Fibroblast of gingiva (primary cell): ENCODE measurements around the gene SLC29A1.

Experiments used
- DNase-seq: peaks from one replicate; pipeline ENCODE4 v3.0.0-alpha.2; 2011; ENCODE audit warnings: low read depth

The SLC29A1 gene

DNA sequence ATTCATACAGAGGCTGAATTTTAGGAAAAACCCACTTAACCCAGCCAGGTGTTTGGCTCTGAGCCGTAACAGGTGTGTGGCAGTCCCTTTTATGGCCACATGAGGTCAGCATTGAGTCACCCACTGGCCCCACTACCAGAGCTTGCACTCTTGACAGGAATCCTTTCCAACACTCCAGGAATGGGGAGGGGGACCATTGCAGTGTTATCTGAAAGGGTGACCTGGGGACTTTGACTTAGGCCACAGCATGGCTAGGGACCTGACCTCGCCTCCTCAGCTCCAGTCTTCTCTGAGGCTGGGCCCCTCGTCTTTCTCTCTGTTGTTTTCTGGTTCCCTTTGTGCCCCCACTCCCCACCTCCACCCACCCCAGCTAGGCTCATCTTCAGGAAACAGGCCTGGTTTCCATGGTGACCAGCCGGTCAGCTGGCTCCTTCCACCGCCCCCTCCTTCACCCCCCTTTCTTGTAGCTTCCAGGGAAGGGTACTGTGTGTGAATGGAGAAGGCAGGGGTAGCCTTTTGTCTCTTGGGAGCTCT, 44.8 kb downstream of the SLC29A1 start:
- DNase-seq = no peak

DNA sequence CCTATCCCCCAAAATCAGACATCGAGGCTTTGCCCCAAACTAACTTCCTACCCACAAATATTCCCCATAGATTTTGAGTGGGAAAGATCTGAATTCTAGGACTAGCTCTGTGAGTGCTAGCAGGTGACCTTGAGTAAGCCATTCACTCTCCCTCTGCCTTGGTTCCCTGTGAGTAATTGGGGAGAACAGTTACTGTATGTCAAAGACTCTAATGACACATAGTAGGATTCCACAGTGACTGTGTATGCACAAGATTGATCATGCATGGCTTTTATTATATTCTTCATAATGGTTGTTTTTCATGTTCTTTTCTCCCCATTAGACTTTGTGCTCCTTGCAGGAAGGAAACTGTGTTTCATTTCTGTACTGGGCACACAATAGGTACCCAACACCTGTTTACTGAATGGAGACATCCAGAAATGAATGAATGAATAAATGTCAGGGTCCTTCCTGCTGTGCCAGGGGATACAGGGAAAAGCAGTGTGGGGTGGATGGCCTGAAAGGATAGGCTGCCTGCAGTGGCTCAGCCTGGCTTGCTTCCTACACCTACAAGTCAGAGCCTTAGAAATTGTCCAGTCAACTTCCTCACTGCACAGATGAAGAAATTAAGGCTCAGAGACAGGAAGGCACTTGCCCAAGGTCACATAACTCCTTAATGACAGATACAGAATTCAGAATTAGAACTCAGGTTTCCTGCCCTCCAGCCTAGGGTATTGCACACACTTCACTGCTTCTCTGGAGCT, 46.0 kb downstream of the SLC29A1 start:
- no peak for DNase-seq

DNA sequence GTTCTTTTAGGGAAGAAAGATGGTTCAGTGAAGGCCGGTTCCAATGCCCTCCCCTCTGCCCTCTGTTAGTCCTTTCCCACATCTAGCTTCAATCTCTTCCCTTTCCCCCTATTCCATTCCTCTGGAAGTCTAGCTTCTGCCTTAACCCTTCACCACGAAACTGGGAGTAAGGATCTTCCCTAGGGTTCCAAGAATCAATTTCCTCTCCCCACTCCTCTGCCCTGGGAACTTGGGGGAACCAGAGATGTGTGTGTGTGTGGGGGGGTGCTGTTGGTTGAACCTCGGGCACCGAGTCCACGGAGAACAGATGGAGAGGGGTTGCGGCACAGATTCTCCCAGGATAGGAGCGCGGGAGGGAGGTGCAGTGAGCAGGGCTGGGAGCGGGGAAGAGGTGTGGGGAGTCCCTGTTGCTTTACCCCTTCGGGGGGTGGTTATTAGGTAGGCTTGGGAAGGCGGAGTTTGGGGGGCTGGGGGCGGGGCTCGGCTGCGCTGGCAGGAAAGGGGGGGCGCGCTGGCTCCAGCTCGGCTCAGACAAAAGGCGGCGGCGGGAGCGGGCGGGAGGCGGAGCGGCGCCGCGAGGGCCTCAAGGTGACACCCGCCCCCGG, 46.6 kb downstream of the SLC29A1 start, which contains the start of gene TMEM151B:
TMEM151B (plus strand) TSS at position 530 of the 605 bp plus-strand sequence. CDS start 293 bp downstream, outside the sequence.
- DNase-seq = no peak

DNA sequence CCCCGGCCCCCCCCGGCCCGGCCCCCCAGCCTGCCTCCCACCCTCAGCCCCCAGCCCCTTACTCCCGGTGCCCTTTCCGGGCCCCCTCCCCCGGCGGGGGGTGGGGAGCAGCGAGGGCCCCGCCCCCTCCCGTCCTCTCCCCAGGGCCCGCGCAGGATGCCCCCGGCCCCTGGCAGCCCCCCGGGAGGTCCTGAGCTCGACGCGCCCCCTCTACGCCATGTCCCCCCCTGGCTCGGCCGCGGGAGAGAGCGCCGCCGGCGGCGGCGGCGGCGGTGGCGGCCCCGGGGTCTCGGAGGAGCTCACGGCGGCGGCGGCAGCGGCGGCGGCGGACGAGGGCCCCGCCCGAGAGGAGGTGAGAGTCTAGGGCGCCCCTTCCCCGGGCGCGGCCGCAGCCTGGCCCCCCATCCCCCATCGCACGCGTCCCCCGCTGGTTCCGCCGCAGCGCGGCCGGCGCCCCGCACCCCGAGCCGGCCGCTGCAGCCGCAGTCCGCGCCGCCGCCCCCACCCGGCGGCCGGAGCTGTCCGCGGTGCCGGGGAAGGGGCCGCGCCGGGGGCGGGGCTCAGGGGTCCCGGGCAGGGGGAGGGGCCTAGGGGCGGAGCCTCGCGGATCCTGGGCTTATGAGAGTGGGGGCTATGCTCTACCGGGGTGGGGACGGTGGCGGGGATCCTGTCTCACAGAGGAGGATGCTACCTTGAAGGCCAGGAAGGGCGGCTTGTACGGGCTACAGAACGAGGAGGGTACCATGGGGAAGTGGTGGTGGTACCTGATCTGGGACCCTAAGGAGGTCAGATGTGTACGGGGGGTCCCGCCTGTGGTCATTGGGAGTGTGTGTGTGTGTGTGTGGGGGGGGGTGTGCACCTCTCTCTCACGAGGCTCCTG, 47.4 kb downstream of the SLC29A1 start:
- DNase-seq = no peak

DNA sequence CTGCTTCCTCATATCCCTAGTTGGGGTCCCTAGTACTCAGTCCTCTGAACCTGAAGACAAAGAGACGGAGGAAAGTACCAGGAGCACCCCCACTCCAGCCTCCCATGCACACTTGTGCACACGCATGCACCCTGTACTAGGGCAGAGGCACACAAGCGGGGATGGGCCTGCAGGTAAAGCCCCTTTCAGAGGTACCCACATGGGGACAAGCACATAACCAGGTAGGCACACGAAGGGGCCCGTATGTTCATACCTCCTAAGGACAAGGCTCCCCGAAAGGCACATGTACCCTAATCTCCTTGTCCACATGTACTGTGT, 48.0 kb downstream of the SLC29A1 start:
- DNase-seq = no peak

DNA sequence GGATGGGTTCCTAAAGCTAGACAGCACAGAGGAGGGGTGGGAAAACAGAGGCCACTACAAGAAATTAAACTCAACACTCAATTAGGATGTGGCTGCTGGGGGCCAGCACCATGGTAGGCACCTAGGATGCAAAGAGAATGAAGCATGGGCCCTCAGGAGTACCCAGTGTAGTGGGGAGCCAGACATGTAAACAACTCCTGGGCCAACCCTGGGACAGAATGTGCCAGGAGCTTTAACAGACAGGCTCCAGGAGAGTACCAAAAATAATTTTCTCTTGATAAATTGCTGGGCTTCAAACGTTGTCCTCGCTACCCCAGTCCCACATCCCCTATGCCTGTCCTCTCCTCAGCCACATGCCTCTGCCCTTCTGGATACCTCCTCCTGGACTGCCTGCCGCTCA, 48.5 kb downstream of the SLC29A1 start:
- no peak for DNase-seq

DNA sequence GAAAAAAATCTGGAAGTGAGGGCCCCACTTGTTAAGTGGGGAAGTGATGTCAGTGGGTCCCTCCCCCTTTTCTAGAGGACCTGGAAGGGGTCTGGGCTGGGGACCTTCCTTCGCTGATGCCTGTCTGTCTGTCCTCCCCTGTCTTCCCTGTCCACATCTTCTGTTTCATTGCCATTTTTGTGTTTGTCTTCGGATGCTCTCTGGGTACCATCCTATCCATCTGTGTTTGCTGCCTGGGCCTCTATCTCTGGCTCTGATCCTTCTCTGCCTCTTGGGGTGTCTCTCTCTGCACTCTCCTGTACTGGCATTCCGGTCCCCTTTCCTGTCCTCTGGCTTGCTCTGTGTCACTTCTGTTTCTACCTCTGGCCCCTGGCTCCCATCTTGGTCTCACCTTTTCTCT, 49.1 kb downstream of the SLC29A1 start:
- no peak for DNase-seq

DNA sequence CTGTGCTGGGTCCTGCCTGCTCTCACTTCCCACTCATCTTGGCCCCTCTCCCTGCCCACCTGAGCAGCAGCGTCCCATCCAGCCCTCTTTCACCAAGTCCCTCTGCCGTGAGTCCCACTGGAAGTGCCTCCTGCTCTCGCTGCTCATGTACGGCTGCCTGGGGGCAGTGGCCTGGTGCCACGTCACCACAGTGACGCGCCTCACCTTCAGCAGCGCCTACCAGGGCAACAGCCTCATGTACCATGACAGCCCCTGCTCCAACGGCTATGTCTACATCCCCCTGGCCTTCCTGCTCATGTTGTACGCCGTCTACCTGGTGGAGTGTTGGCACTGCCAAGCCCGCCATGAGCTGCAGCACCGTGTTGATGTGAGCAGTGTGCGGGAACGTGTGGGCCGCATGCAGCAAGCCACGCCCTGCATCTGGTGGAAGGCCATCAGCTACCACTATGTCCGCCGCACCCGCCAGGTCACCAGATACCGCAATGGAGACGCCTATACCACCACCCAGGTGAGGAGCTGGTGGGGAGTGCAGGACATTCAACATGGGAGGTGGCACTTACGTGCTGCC, 49.7 kb downstream of the SLC29A1 start:
- no peak for DNase-seq

DNA sequence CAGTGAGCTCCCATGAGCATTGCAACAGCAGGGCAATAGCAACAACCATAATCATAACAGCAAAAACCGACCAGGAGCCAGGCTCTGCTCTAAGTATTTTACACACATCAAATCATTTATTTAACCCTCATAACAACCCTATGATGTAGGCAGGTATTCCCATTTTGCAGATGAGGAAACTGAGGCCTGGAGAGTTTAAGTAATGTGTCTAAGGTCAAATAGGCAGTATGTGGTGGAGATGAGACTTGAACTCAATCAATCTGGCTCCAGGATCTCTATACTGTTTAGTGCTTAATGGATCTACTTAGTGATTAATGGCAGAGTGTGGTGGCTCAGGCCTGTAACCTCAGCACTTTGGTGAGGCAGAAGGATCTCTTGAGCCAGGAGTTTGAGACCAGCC, 50.2 kb downstream of the SLC29A1 start:
- DNase-seq = no peak

DNA sequence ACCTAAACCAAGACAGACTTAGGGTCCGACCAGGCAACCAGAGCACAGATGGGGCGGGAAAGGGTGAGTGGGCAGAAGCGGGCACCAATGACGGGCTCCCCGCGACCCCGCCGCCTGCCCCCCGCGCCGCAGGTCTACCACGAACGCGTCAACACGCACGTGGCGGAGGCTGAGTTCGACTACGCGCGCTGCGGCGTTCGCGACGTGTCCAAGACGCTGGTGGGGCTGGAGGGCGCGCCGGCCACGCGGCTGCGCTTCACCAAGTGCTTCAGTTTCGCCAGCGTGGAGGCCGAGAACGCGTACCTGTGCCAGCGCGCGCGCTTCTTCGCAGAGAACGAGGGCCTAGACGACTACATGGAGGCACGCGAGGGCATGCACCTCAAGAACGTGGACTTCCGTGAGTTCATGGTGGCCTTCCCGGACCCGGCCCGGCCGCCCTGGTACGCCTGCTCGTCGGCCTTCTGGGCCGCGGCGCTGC, 51.9 kb downstream of the SLC29A1 start:
- no peak for DNase-seq

DNA sequence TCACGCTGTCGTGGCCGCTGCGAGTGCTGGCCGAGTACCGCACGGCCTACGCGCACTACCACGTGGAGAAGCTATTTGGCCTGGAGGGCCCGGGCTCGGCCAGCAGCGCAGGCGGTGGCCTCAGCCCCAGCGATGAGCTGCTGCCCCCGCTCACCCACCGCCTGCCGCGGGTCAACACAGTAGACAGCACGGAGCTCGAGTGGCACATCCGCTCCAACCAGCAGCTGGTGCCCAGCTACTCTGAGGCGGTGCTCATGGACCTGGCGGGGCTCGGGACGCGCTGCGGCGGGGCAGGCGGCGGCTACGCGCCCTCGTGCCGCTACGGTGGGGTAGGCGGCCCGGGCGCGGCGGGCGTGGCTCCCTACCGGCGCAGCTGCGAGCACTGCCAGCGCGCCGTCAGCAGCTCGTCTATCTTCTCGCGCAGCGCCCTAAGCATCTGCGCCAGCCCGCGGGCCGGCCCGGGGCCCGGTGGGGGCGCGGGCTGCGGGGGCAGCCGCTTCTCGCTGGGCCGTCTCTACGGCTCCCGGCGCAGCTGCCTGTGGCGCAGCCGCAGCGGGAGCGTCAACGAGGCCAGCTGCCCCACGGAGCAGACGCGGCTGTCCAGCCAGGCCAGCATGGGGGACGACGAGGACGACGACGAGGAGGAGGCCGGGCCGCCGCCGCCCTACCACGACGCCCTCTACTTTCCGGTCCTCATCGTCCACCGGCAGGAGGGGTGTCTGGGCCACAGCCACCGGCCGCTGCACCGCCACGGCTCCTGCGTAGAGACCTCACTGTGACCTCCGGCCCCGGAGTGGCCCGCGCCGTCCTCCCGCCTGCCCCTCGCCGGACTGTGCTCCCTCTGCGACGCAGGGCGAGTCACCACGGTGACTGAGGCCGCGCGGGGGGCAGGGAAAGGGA, 52.6 kb downstream of the SLC29A1 start:
- no peak for DNase-seq

DNA sequence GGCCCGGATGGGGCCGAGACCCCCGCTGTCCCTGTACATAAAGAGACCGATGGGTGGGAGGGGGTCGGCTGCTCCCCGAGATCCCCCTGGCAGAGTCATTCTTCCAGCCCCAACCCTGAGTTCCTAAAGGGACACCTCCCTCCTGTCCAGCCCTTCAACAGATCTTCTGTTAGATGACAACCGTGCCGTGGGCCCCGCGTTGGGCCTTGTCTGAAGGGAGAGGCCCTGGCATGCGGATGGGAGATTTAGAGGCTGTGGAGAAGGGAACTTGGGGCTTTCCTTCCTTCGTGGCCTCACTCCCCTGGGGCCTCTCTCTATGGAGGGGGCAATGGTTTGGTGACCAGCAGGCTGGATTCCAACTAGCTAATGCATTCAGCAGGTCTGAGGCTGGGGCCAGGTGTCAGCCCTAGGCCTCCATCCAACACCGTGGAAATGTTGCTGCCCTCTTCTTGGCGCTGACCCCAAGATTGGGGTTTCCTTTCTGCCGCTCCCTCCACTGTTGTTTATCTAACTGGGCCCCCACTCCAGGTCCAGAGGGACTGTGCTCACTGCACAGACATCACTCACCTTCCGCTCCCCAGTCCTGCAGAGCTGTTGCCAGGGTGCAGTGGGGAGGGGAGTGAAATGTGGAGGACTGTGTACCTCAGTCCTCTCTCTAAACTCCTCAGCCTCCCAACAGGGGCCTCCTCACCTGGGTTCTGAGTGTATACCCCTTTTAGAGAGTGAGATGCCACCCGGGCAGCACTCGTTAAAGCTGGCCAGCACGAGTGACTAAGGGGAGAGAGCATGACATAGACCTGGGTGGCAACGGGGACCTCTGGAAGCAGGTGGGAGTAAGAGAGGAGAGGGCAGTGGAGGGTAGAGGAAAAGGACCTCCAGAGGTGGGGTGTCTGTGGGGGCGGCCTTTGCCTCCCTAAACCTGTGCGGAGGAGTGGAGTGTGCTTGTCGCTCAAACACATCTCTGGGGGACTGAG, 53.6 kb downstream of the SLC29A1 start:
- DNase-seq = no peak

DNA sequence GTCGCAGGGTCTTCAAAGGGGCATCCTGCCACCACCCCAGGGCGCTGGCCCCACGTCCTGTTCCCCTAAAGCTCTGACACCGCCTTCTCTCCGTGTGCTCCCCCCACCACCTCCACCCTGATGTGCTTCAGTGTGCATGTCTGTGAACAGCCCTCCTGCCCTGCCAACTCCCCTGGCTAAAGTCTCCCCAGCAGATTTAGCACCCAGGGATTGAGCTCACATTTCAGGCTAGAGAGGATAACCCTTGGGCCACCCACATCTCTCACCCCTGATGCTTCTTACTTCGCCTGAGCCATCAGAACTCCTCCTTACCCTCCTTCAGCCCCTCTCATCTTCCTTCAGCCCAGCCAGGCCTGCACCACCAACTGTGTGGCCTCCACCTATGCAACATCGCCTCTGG, 54.4 kb downstream of the SLC29A1 start:
- no peak for DNase-seq

DNA sequence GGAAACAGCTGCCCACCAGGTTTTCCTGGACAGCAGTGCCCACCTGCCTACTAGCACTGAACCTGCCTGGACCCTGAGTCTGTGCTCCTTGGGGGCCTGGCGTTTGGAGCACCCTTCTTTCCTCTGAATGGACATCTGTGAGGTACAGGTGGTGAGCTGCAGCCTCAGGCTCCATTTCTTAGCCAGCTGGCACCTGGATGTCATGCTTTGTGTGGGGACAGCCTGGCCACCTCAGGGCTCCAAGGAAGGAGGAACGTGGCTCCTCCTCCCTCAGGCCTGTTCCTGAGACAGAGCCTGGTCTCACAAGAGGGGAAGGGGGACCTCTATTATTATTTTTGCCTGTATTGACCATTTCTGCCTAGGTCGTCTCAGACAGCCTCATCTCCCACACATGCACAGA, 54.9 kb downstream of the SLC29A1 start:
- DNase-seq = no peak

DNA sequence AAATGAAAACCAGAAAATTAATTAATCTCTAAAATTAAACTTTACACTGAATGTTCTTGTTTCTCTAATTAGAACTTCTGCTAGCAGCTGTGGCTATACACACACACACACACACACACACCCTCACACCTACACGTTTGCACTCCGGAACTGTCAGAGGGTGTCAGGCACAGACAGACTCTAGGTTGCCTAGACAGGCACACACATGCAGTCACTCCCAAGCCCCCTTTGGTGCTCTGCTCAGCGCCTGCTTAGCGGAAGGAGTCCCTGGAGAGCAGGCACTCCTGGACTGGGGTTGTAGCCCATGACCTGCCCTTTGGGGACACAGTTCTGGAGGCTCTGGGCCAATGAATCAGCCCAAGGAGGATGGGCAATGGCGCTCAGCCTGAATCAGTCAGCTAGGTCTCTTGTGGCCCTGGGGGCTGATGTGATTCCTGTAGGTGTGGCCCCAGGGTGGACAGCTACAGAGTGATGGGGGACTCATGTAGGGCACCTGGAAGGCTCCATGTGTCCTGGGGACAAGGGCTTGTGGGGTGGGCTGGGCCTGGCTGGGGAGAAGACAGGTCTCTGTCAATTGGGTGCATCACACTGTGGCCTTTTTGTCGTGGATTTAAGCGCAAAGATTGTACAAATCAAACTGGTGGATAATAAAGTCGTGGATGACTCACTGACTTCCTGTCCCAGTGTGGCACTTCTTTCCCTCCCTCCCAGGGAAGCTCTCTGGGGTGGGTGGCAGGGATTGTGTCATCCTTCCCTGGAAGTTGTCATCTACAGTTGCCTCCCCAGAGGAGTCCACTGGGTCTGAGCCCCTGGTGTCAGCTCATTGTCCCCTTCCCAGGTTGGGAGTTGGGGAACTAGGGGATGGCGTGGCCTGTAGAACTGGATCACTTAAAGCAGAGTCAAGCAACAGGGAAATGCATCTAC, 55.6 kb downstream of the SLC29A1 start:
- no peak for DNase-seq
